ENCODE measurements around the gene SPHK1. TPM values are rescaled to one million over a fixed set of nuclear protein-coding genes. Genes with fewer than 3 reads are reported as not detected.

SPHK1 gene
- total RNA-seq, 6 donors from 2014 or later: 5.5 to 16.6 (median 9.5) TPM

GRCh38 chr17:76411247-76411646 lies 26.8 kb downstream of the SPHK1 start:
- Histone ChIP-seq H3K9me3 (no peaks in the 10 kb centered on the region), H3K36me3 (no peaks in the 10 kb centered on the region), H3K27me3 (no peaks in the 10 kb centered on the region), H3K4me3 (no peak overlapping the region), H3K27ac (no peak overlapping the region), H3K4me1 (peaks cover 7 to 16% (median 9%) of the 10 kb centered on the region in 4 donors)
- no peak for DNase-seq
- no peak for TF ChIP-seq CTCF (IDR thresholded peaks at IDR 0.05)
- no peak for TF ChIP-seq EP300 (IDR thresholded peaks at IDR 0.05)
- TF ChIP-seq POLR2A (IDR thresholded peaks at IDR 0.05): no peak
- TF ChIP-seq POLR2AphosphoS5 (IDR thresholded peaks at IDR 0.05): no peak
- 91 to 95% methylated on average over 4 to 5 of the region's 5 CpGs for WGBS, 2 donors
- ATAC-seq (ENCODE audit: low FRiP score in 2 of 2): no peak

DNA sequence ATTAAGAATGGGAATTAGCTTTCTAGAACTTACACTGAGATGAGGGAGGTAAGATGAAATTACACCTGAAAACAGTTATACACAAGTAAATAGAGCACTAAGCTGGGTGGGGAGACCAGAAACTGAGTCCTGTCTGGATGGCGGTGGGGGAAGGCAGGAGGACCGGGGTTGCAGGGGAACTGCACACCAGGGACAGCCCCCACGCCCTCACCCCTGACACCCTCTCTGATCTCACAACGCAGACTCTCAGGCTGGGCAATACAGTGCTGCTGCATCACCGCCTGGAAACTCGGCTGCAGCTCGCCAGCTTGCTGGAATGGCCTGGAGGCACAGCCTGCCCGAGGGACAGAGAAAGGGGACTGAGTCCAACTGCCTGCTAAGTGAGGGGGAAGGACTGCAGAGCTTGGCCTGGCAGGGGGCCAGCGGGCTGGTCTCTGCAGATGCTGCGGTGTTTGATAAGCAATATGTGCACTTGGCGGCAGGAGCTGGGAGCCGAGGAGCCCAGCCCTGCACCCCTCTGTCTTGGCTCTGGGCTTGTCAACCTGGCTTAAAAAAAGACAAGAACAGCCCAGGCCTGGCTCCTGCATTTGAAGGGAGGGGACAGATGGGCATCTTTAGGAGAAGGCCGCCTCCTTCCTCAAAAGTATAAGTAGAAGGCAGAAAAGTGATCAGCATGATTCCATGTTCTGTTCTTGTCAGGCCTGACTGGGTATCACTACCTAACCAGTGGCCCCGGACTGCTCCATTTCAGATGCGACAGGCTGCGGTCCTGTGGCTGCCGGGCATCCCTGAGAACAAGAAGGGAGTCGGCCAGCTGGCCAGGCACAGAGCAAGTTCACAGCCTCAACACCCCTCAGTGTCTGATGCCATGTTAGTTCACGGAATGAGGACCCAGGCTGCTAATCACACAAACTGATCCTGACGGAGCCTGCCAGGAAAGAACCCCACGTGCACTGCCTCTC lies 30.2 kb downstream of the SPHK1 start:
- DNase-seq (peak in 1 of 2 donors; percentile 87), ATAC-seq (ENCODE audit: low FRiP score in 2 of 2) (peak in 1 of 2 donors; percentile 42)
- H3K27me3 ChIP-seq: no peaks in the 10 kb centered on the region
- no peak overlapping the region for H3K27ac ChIP-seq
- H3K4me1 ChIP-seq: peaks cover 7 to 16% (median 9%) of the 10 kb centered on the region in 4 donors
- WGBS, 2 donors: 55 to 60% methylated on average over 8 to 21 of the region's 21 CpGs
- TF ChIP-seq EP300 (IDR thresholded peaks at IDR 0.05) (no peak), POLR2A (IDR thresholded peaks at IDR 0.05) (no peak), CTCF (IDR thresholded peaks at IDR 0.05) (no peak), POLR2AphosphoS5 (IDR thresholded peaks at IDR 0.05) (no peak)
- no peaks in the 10 kb centered on the region for H3K9me3 ChIP-seq
- no peaks in the 10 kb centered on the region for H3K36me3 ChIP-seq
- H3K4me3 ChIP-seq: no peak overlapping the region

GRCh38 chr17:76415786-76416185 lies 31.4 kb downstream of the SPHK1 start:
- TF ChIP-seq EP300 (IDR thresholded peaks at IDR 0.05) (no peak), POLR2AphosphoS5 (IDR thresholded peaks at IDR 0.05) (no peak), POLR2A (IDR thresholded peaks at IDR 0.05) (no peak), CTCF (IDR thresholded peaks at IDR 0.05) (no peak)
- no peak overlapping the region for H3K27ac ChIP-seq
- WGBS, 2 donors: 79 to 83% methylated on average over 15 of the region's 15 CpGs
- peaks cover 9 to 16% (median 15%) of the 10 kb centered on the region in 4 donors for H3K4me1 ChIP-seq
- no peak for DNase-seq
- no peaks in the 10 kb centered on the region for H3K9me3 ChIP-seq
- H3K4me3 ChIP-seq: no peak overlapping the region
- no peaks in the 10 kb centered on the region for H3K27me3 ChIP-seq
- no peaks in the 10 kb centered on the region for H3K36me3 ChIP-seq
- no peak for ATAC-seq (ENCODE audit: low FRiP score in 2 of 2)

DNA sequence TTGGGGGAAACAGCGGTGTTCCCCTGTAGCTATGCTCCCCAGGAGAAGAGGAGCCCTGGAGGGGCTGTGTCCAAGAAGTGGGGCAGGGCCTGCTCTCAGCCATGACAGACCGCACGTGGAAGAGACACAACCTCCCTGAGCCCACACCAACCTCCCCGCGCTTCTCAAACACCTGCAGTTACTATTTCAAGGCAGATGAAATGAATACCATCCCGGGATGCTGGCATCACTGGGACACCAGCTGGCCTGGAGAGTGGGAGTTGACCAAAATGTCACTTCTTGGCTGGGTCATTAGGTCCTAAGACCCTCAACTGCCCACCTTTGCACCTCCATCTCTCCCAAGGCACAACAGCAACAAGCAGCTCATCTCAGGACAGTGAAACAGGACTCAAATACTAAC lies 32.0 kb downstream of the SPHK1 start:
- H3K4me3 ChIP-seq: no peak overlapping the region
- H3K27ac ChIP-seq: no peak overlapping the region
- H3K36me3 ChIP-seq: no peaks in the 10 kb centered on the region
- WGBS, 2 donors: 93 to 98% methylated on average over 5 to 6 of the region's 6 CpGs
- no peaks in the 10 kb centered on the region for H3K27me3 ChIP-seq
- no peaks in the 10 kb centered on the region for H3K9me3 ChIP-seq
- no peak for DNase-seq
- peaks cover 14 to 19% (median 15%) of the 10 kb centered on the region in 4 donors for H3K4me1 ChIP-seq
- ATAC-seq (ENCODE audit: low FRiP score in 2 of 2): no peak
- TF ChIP-seq POLR2A (IDR thresholded peaks at IDR 0.05) (no peak), POLR2AphosphoS5 (IDR thresholded peaks at IDR 0.05) (no peak), EP300 (IDR thresholded peaks at IDR 0.05) (no peak), CTCF (IDR thresholded peaks at IDR 0.05) (no peak)
